DND-41 (cell line): ENCODE measurements around the gene PGK1.

ENCODE experiments used
- EZH2 ChIP-seq: IDR thresholded peaks from 3 replicates; pipeline ENCODE4 v1.6.1; 2012; ENCODE audit warnings: borderline replicate concordance, low read depth, mild to moderate bottlenecking, moderate library complexity, low read length, inconsistent platforms; ENCODE audit not compliant: severe bottlenecking
- TF ChIP-seq, protein P1 (sequence below): IDR thresholded peaks from 2 replicates; pipeline ENCODE4 v1.5.1; 2012; ENCODE audit warnings: borderline replicate concordance, low read length, moderate library complexity, mild to moderate bottlenecking; ENCODE audit not compliant: poor library complexity, severe bottlenecking; ENCODE audit errors: extremely low read depth

DNA sequence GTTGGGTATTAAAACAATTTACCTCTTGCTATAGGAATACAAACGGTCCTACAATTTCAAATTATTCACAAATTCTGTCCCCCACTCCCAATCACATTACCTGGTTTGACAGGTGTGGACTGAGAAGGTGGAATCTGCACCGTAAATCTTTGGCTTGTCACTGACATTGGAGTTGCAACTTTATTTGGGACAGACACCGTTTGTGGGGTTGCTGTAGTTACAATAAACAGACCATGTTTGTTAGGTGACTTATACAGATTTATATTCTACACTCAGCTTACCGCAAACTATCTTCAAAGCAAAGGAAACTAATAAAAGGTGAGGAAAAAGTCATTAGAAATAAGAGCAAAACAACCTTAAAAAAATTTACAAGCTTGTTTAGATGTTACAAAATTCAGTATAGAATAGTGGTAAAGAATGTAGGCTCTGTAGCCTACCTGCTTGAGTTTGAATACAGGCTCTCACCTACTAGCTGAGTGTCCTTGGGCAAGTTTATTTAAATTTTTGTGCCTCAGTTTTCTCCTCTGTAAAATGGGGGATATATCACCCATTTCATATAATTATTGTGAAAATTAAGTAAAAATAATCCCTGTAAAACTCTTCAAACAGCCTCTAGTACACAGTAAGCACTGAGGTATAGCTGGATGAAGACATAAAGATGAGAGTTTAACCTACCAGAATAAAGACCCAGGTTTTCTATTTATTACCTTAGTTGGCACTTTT lies 29.4 kb downstream of the PGK1 start:
- TF ChIP-seq, protein P1, sequence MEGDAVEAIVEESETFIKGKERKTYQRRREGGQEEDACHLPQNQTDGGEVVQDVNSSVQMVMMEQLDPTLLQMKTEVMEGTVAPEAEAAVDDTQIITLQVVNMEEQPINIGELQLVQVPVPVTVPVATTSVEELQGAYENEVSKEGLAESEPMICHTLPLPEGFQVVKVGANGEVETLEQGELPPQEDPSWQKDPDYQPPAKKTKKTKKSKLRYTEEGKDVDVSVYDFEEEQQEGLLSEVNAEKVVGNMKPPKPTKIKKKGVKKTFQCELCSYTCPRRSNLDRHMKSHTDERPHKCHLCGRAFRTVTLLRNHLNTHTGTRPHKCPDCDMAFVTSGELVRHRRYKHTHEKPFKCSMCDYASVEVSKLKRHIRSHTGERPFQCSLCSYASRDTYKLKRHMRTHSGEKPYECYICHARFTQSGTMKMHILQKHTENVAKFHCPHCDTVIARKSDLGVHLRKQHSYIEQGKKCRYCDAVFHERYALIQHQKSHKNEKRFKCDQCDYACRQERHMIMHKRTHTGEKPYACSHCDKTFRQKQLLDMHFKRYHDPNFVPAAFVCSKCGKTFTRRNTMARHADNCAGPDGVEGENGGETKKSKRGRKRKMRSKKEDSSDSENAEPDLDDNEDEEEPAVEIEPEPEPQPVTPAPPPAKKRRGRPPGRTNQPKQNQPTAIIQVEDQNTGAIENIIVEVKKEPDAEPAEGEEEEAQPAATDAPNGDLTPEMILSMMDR: no peak
- no peak for TF ChIP-seq EZH2
